GM12873 (cell line): ENCODE results near the gene GSG1L.

Experiments
- CTCF ChIP-seq: IDR thresholded peaks from 2 replicates; pipeline ENCODE4 v1.5.1; 2012; ENCODE audit warnings: low read depth, mild to moderate bottlenecking, moderate library complexity, low read length, control low read depth; ENCODE audit not compliant: insufficient read depth; ENCODE audit errors: missing control alignments

The GSG1L gene

DNA sequence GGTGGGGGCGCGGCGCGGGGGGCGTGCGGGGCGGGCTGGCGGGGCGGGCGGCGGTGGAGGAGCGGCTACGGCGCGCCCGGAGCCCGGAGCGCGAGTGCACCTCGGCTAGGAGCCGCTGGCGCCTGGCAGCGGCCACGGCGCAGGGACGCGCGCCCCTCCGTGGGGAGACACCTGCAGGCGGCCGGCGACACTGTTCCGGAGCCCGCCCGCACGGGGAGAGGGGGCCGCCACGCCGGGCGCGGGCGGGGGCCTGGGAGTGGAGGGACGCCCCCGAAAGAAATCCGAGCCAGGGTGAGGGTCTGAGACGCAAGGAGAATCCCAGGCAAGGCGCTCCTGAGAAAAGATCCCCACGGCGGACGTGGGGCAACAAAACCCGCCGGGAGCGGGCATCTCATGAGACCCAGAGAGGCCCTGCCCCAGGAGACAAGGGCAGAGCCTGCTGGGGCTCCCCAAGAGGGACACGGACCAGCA is at the start of gene GSG1L:
TSS of gene GSG1L (minus strand) at position 124 of the 471 bp plus-strand sequence. CDS start 290 bp downstream, outside the sequence.
- no peak for TF ChIP-seq CTCF

DNA sequence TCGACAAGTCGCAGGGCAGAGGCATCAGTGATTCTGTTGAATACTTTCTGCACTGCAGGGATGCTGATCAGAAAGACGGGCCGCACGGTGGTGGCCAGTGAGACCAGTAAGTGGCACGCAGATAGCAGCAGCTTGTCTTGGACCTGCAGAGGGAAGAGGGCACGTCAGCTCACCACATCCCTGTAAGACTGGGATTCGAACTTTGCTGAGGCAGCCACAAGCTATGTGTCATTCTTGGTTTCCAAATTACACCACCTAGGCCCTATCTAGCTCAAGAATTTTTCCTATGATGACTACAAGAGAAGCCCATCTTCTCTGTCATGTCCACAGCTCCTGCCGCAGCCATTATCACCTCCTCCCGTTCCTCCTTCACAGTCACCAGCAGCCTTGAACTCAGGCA is 49.4 kb upstream of the GSG1L start:
- no peak for TF ChIP-seq CTCF

DNA sequence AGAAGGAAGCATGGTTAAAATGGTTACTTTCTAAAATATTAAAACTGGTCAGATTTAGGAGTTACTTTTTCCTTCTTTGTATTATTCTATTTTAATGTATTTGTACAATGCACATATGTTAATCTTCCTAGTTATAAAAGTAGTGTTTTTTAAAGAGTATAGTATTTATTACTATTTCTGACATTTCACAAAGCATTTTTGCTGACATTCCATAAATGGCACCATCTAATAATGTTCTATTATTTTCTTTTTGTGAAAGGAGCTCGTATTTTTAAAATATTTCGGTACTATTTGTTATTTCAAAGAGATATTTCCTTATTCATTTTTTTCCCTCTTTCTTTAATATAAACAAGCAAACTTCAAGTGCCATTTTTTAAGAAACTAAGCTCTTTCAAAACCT is 47.5 kb upstream of the GSG1L start:
- TF ChIP-seq CTCF: no peak

DNA sequence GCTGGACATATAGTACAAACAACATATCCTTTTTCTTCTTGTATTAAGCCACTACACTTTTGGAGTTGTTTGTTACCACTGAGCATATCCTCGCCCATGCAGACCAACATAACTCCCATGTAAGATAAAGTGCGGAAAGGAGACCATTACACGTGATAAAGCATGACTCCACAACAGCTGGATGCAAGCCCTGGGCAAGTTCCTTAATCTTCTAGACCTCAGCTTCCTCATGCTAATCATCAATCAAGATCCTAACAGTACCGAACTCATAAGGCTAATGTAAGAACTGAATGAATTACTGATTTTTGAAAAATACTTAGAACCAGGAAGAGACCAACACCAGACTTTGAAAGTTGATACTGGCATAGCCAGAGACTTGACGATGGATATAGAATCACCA is 47.0 kb upstream of the GSG1L start:
- no peak for TF ChIP-seq CTCF

- TF ChIP-seq CTCF: no peak
These were observed 46.6 kb upstream of the GSG1L start for GRCh38 chr16:28110074-28110473.

DNA sequence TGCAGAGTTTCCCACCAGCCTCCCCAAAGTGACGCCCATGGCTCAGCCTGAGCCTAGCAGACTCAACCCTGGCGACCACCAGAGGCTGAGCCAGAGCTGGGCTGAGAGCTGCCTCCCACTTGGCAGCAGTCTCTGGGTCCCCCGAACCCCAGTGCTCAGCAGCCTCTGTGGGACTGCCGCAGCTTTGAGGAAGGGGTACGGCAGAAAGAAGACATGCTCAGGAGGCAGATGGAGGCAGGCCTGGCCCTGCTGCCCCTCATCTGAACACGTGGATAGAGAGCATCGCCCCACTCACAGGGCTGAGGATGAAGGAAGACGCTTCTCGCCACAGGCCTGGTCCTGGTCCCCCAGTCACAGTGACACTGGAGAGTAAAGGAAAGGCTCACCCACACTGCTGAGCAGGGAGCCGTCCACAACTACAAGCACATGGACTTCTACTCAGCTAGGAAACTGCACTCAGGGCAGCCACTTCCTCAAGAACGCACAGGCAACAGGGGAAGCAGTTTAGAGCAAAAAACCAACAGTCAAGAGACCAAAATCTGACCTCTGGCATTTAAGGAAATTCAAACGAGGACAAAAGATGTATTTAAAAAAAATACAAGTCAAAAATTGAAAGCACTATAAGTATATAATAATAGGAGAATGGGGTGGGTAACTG is 45.2 kb upstream of the GSG1L start:
- no peak for TF ChIP-seq CTCF

- TF ChIP-seq CTCF: no peak
These were observed 43.7 kb upstream of the GSG1L start for GRCh38 chr16:28107232-28107631.
